IMR-90 (cell line): ENCODE measurements around the gene BPIFB1.

ENCODE experiments used
- BHLHE40 ChIP-seq: fragments of 150-350 bp; IDR thresholded peaks from 2 replicates; pipeline ENCODE4 v1.6.1; 2016; ENCODE audit warnings: mild to moderate bottlenecking, low read depth, low read length
- CEBPB ChIP-seq: IDR thresholded peaks from 2 replicates; pipeline ENCODE4 v1.6.1; 2012; ENCODE audit warnings: low read depth, low read length, improper control_type of control experiment
- CHD1 ChIP-seq: IDR thresholded peaks from 2 replicates; pipeline ENCODE4 v1.6.1; 2012; ENCODE audit warnings: low read depth, low read length, improper control_type of control experiment
- FOS ChIP-seq: fragments of 150-350 bp; IDR thresholded peaks from 2 replicates; pipeline ENCODE4 v1.6.1; 2016; ENCODE audit warnings: low read depth, low read length
- MAFK ChIP-seq: IDR thresholded peaks from 2 replicates; pipeline ENCODE4 v1.6.1; 2012; ENCODE audit warnings: low read depth, low read length, improper control_type of control experiment
- MAZ ChIP-seq: IDR thresholded peaks from 2 replicates; pipeline ENCODE4 v1.6.1; 2012; ENCODE audit warnings: low read depth, mild to moderate bottlenecking, low read length, improper control_type of control experiment, moderate library complexity, borderline replicate concordance
- MXI1 ChIP-seq: IDR thresholded peaks from 2 replicates; pipeline ENCODE4 v1.6.1; 2012; ENCODE audit warnings: low read depth, mild to moderate bottlenecking, low read length, moderate library complexity, borderline replicate concordance
- POLR2A ChIP-seq: IDR thresholded peaks from 2 replicates; pipeline ENCODE4 v1.6.1; 2012; ENCODE audit warnings: mild to moderate bottlenecking, low read depth, low read length
- RAD21 ChIP-seq: IDR thresholded peaks from 2 replicates; pipeline ENCODE4 v1.6.1; 2012; ENCODE audit warnings: low read length, improper control_type of control experiment
- RCOR1 ChIP-seq: IDR thresholded peaks from 2 replicates; pipeline ENCODE4 v1.6.1; 2012; ENCODE audit warnings: mild to moderate bottlenecking, low read length, improper control_type of control experiment; ENCODE audit not compliant: insufficient replicate concordance
- RFX5 ChIP-seq: IDR thresholded peaks from 2 replicates; pipeline ENCODE4 v1.8.0; 2012; ENCODE audit warnings: low read depth, mild to moderate bottlenecking, low read length, moderate library complexity
- SMC3 ChIP-seq: fragments of 150-350 bp; IDR thresholded peaks from 2 replicates; pipeline ENCODE4 v1.6.1; 2016; ENCODE audit warnings: low read depth, mild to moderate bottlenecking, antibody characterized with exemption, low read length, moderate library complexity
- TF ChIP-seq, protein P1 (sequence below): conservative IDR thresholded peaks from 2 replicates; pipeline ENCODE4 v1.5.1; 2012; ENCODE audit warnings: mild to moderate bottlenecking, low read depth, low read length, improper control_type of control experiment
- TF ChIP-seq, protein P2 (sequence below): fragments of 150-350 bp; IDR thresholded peaks from 2 replicates; pipeline ENCODE4 v1.6.1; 2017; ENCODE audit warnings: mild to moderate bottlenecking, antibody characterized with exemption, low read length, low read depth

DNA sequence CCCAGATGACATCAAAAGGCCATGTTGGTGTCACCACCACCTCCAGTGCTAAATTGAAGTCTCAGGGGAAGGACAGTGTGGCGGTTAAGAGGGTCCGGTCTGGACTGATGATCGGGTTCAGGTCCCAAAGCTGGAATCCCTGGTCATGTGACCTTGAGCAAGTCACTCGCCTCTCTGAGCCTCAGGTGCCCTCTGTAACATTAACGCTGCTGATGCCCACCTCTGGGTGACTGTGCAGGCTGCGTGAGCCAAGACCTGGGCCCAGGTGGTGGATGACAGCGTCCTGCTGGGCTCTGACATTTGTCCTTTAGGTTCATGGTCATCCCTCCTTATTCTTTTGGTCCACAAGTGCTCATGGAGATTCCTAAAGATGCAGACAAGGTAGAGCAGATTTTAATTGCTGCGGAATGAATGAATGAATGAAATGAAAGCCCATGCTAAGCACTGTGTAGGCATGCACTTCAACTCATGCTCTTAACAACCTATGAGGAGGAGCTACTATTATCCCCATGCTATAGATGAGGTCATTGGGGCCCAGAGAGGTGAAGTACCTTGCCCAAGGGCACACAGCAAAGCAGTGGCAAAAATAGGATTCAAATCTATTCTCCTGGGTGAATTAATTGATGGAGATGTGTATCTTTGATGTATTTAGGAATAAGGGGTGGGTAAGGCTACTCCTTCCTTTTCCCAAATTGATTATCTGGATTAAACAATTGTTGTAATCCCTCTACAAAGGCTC, 649 bp upstream of the BPIFB1 start:
- TF ChIP-seq, protein P1, sequence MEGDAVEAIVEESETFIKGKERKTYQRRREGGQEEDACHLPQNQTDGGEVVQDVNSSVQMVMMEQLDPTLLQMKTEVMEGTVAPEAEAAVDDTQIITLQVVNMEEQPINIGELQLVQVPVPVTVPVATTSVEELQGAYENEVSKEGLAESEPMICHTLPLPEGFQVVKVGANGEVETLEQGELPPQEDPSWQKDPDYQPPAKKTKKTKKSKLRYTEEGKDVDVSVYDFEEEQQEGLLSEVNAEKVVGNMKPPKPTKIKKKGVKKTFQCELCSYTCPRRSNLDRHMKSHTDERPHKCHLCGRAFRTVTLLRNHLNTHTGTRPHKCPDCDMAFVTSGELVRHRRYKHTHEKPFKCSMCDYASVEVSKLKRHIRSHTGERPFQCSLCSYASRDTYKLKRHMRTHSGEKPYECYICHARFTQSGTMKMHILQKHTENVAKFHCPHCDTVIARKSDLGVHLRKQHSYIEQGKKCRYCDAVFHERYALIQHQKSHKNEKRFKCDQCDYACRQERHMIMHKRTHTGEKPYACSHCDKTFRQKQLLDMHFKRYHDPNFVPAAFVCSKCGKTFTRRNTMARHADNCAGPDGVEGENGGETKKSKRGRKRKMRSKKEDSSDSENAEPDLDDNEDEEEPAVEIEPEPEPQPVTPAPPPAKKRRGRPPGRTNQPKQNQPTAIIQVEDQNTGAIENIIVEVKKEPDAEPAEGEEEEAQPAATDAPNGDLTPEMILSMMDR: no peak
- TF ChIP-seq MXI1 (no peak), FOS (no peak), POLR2A (no peak), RAD21 (no peak), MAZ (no peak), RCOR1 (no peak), MAFK (no peak), CEBPB (no peak), BHLHE40 (no peak), CHD1 (no peak), SMC3 (no peak), RFX5 (no peak)
- TF ChIP-seq, protein P2, sequence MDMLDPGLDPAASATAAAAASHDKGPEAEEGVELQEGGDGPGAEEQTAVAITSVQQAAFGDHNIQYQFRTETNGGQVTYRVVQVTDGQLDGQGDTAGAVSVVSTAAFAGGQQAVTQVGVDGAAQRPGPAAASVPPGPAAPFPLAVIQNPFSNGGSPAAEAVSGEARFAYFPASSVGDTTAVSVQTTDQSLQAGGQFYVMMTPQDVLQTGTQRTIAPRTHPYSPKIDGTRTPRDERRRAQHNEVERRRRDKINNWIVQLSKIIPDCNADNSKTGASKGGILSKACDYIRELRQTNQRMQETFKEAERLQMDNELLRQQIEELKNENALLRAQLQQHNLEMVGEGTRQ: no peak
